GM08714 (cell line): ENCODE results near the gene NES.

Experiments used
- H3K4me3 ChIP-seq: fragments of 200-500 bp; sonication (Bioruptor generic); 2 replicates; pipeline ENCODE4 v1.5.1; 2014; ENCODE audit warnings: mild to moderate bottlenecking, low read length, inconsistent platforms
- ZNF274 ChIP-seq: IDR thresholded peaks from 2 replicates; pipeline ENCODE4 v1.6.1; 2012; ENCODE audit warnings: mild to moderate bottlenecking, low read depth, low read length

NES gene

GRCh38 chr1:156656806-156657740 lies 20.1 kb downstream of the NES start:
- TF ChIP-seq ZNF274, result no peak
- H3K4me3 ChIP-seq, result no peak overlapping the region

DNA sequence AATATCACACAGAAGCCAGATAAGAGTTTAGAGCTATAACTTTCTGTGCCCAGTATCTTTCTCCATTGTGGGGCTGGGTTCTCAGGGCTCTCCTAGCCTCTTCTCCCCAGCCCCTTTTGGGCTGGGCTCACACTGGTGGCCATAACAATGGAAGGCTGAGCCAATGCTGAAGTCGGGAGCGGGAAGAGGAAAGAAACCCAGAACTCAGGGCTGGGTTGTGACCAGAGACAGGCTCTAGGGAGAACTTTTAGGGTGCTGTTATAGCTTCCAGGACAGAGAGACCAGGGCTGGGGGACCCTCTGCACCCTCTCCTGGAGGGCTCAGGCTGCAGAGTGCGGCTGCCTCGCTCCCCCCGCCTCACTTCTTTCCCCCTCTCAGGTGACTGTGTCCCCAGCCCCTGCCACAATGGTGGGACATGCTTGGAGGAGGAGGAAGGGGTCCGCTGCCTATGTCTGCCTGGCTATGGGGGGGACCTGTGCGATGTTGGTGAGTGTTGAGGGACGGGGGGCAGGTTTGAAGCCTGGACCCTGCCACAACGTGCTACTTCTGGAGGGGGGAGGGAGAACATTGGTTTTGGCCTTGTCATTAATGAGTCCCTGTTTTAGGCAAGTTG lies 21.2 kb downstream of the NES start:
- no peak for TF ChIP-seq ZNF274
- no peak overlapping the region for H3K4me3 ChIP-seq

- no peak for TF ChIP-seq ZNF274
- no peak overlapping the region for H3K4me3 ChIP-seq
Observed at GRCh38 chr1:156655151-156655903, 21.9 kb downstream of the NES start.

- no peak for TF ChIP-seq ZNF274
- H3K4me3 ChIP-seq, result no peak overlapping the region
Observed at GRCh38 chr1:156654700-156655099, 22.5 kb downstream of the NES start.

DNA sequence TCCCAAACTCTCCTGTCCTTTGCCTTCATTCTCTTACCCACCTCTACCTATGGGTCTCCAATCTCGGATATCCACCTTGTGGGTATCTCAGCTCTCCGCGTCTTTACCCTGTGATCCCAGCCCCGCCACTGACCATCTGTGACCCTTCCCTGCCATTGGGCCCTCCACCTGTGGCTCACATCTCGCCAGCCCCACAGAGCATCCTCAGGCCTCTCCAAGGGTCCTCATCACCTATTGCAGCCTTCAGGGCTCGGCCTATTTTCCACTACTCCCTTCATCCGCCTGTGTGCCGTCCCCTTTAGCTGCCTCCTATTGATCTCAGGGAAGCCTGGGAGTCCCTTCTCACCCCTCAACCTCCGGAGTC lies 24.2 kb downstream of the NES start:
- no peak for TF ChIP-seq ZNF274
- H3K4me3 ChIP-seq, result no peak overlapping the region

GRCh38 chr1:156652131-156652991 lies 24.8 kb downstream of the NES start:
- no peak overlapping the region for H3K4me3 ChIP-seq
- no peak for TF ChIP-seq ZNF274

GRCh38 chr1:156648951-156649350 lies 28.3 kb downstream of the NES start:
- TF ChIP-seq ZNF274, result no peak
- no peak overlapping the region for H3K4me3 ChIP-seq

GRCh38 chr1:156648496-156648895 lies 28.7 kb downstream of the NES start:
- no peak for TF ChIP-seq ZNF274
- no peak overlapping the region for H3K4me3 ChIP-seq

- TF ChIP-seq ZNF274, result no peak
- H3K4me3 ChIP-seq, result no peak overlapping the region
Observed at GRCh38 chr1:156647351-156647750, 29.9 kb downstream of the NES start.

DNA sequence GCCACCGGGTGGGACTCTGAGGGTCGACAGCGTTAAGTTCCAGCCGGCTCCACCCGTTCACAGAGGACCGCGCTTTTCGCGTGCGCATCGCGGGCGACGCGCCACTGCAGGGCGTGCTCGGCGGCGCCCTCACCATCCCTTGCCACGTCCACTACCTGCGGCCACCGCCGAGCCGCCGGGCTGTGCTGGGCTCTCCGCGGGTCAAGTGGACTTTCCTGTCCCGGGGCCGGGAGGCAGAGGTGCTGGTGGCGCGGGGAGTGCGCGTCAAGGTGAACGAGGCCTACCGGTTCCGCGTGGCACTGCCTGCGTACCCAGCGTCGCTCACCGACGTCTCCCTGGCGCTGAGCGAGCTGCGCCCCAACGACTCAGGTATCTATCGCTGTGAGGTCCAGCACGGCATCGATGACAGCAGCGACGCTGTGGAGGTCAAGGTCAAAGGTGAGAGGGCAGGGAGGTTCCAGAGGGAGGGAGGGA lies 30.4 kb downstream of the NES start:
- no peak for TF ChIP-seq ZNF274
- H3K4me3 ChIP-seq, result no peak overlapping the region

GRCh38 chr1:156645666-156646065 lies 31.5 kb downstream of the NES start:
- no peak for TF ChIP-seq ZNF274
- H3K4me3 ChIP-seq, result no peak overlapping the region

DNA sequence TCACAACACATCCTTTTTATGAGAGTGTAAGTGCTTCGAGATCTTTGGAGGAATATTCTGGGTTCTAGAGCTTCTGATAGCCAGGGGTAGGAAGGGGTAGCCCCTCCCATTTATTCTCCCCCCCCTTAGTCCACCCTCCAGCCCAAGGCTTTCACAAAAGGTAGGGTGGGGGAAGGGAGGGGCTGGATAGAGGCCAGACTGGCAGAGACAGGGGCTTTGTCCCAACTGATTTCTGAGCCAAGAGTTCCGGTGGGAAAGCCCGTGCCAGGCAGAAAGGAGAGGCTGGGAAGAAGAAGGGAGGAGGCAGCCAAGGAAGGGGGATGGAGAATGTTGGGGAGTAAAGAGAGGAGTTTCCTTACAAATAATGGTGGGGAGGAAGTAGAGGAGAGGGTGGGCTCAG lies 32.2 kb downstream of the NES start:
- H3K4me3 ChIP-seq, result no peak overlapping the region
- TF ChIP-seq ZNF274, result no peak

DNA sequence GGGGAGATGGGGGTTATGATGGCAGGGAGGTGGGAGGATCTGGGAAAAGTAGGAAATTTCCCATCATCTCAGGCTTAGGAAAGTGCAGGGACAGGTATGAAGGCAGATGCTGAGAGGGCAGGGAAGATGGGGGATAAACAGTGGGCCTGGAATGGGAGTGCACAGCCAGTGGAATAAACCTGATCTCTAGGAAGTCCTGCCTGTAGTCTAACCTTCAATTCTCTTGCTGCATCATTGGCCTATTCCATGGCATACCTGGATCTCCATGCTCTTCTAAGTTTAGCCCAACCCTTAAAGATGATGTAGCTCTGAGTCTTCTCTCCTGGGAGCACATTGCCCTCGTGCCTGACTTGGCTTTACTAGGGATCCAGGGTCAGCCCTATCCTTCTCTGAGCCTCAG lies 32.6 kb downstream of the NES start:
- H3K4me3 ChIP-seq, result no peak overlapping the region
- TF ChIP-seq ZNF274, result no peak

DNA sequence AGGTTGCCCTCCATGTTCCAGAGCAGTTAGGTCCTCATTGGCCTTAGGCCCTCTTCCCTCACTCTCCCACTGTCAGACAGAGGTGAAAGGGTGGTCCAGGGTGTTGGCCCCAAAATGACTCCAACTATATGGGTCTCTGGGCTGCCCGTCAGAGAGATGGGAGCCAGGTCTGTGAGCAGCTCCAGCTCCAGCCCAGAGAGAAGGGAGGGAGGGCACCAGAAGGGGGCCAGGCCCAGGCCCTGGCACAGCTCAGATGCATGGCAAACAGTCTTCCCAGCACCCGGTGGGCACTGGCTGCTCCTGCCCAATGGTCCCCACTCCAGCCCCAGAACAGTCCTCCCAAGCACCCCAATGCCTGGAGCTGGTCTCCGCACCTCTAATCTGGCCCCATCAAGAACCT lies 33.1 kb downstream of the NES start:
- no peak for TF ChIP-seq ZNF274
- no peak overlapping the region for H3K4me3 ChIP-seq

DNA sequence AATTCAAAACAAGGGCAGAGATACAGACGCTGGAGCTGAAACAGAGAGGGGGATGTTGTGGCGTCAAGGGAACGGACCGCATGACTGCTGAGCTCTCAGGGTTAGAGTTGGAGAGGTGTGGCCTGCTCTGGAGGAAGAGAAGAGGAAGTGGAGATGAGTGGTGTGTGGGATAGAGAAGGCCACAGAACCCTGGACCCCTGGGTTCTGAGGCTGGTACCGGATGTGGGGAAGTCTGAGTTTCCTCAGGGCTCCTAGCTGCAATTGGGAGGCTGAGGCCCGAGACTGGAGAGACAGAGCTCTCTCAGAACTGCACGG lies 33.5 kb downstream of the NES start:
- TF ChIP-seq ZNF274, result no peak
- no peak overlapping the region for H3K4me3 ChIP-seq
